SIG-M5 treated with dmso at 0.1 percent for 504 hours (cell line): ENCODE measurements around the gene CDC42BPA.

Source experiments
- DNase-seq: peaks from one replicate; lab custom pipeline; 2025; ENCODE audit not compliant: unreplicated experiment; lab: John Stamatoyannopoulos, UW

Gene CDC42BPA

GRCh38 chr1:226982451-226983177 is 335.7 kb downstream of the CDC42BPA start:
- DNase-seq = no peak

- no peak for DNase-seq
Observed at GRCh38 chr1:226981838-226982237, 336.5 kb downstream of the CDC42BPA start.

- no peak for DNase-seq
Observed at GRCh38 chr1:226981386-226981817, 336.9 kb downstream of the CDC42BPA start.

- DNase-seq = no peak
Observed at GRCh38 chr1:226980565-226981385, 337.5 kb downstream of the CDC42BPA start.

GRCh38 chr1:226980122-226980560 is 338.2 kb downstream of the CDC42BPA start:
- no peak for DNase-seq

GRCh38 chr1:226979517-226980121 is 338.7 kb downstream of the CDC42BPA start:
- no peak for DNase-seq

GRCh38 chr1:226979115-226979516 is 339.2 kb downstream of the CDC42BPA start:
- no peak for DNase-seq

- no peak for DNase-seq
Observed at GRCh38 chr1:226978432-226979114, 339.7 kb downstream of the CDC42BPA start.

GRCh38 chr1:226977643-226978431 is 340.5 kb downstream of the CDC42BPA start:
- no peak for DNase-seq

- no peak for DNase-seq
Observed at GRCh38 chr1:226976978-226977642, 341.2 kb downstream of the CDC42BPA start.

- DNase-seq = no peak
Observed at GRCh38 chr1:226976276-226976977, 341.9 kb downstream of the CDC42BPA start.

GRCh38 chr1:226975259-226976250 is 342.7 kb downstream of the CDC42BPA start:
- DNase-seq = no peak

- no peak for DNase-seq
Observed at GRCh38 chr1:226974544-226975258, 343.6 kb downstream of the CDC42BPA start.

GRCh38 chr1:226973898-226974543 is 344.3 kb downstream of the CDC42BPA start:
- no peak for DNase-seq

GRCh38 chr1:226973371-226973897 is 344.9 kb downstream of the CDC42BPA start:
- no peak for DNase-seq

GRCh38 chr1:226972931-226973330 is 345.4 kb downstream of the CDC42BPA start:
- DNase-seq = no peak

GRCh38 chr1:226971765-226972164 is 346.5 kb downstream of the CDC42BPA start:
- no peak for DNase-seq
